Activated CD8-positive, alpha-beta memory T cell treated with anti-CD3 and anti-CD28 coated beads, Interleukin-2, amount 50 U/mL, for 24 hours (primary cell): ENCODE results near the gene FOXP1.

Experiments used
- DNase-seq: peaks from one replicate; pipeline ENCODE4 v3.0.0-alpha.2; 2020; ENCODE audit errors: extremely low read depth

The FOXP1 gene

GRCh38 chr3:71241246-71241901, 342.2 kb downstream of the FOXP1 start:
- DNase-seq, result no peak

GRCh38 chr3:71240034-71240433, 343.5 kb downstream of the FOXP1 start:
- DNase-seq, result no peak

GRCh38 chr3:71238355-71238757, 345.2 kb downstream of the FOXP1 start:
- no peak for DNase-seq

GRCh38 chr3:71237672-71238071, 345.9 kb downstream of the FOXP1 start:
- no peak for DNase-seq

- DNase-seq, result no peak
These were observed 347.7 kb downstream of the FOXP1 start for GRCh38 chr3:71235846-71236245.

- no peak for DNase-seq
These were observed 350.6 kb downstream of the FOXP1 start for GRCh38 chr3:71232895-71233294.

GRCh38 chr3:71232175-71232679, 351.3 kb downstream of the FOXP1 start:
- no peak for DNase-seq

- DNase-seq, result no peak
These were observed 351.8 kb downstream of the FOXP1 start for GRCh38 chr3:71231680-71232079.

- DNase-seq, result no peak
These were observed 353.4 kb downstream of the FOXP1 start for GRCh38 chr3:71229905-71230657.

GRCh38 chr3:71228156-71228866, 355.2 kb downstream of the FOXP1 start:
- no peak for DNase-seq

- DNase-seq, result no peak
These were observed 356.3 kb downstream of the FOXP1 start for GRCh38 chr3:71227270-71227661.

GRCh38 chr3:71226565-71227269, 356.8 kb downstream of the FOXP1 start:
- DNase-seq, result peak; percentile 79

- no peak for DNase-seq
These were observed 357.5 kb downstream of the FOXP1 start for GRCh38 chr3:71225951-71226564.

GRCh38 chr3:71225002-71225684, 358.4 kb downstream of the FOXP1 start:
- no peak for DNase-seq

- DNase-seq, result no peak
These were observed 363.5 kb downstream of the FOXP1 start for GRCh38 chr3:71219744-71220638.

- DNase-seq, result no peak
These were observed 365.0 kb downstream of the FOXP1 start for GRCh38 chr3:71218508-71218907.

GRCh38 chr3:71217640-71218222, 365.8 kb downstream of the FOXP1 start:
- DNase-seq, result no peak

- DNase-seq, result no peak
These were observed 368.2 kb downstream of the FOXP1 start for GRCh38 chr3:71215351-71215750.

GRCh38 chr3:71214797-71215196, 368.7 kb downstream of the FOXP1 start:
- DNase-seq, result no peak

GRCh38 chr3:71214016-71214415, 369.5 kb downstream of the FOXP1 start:
- DNase-seq, result no peak
